ENCODE data around the gene INO80B. TPM values are rescaled to one million over a fixed set of nuclear protein-coding genes. Genes with fewer than 3 reads are reported as not detected.

INO80B gene
- total RNA-seq, 1 donor from 2014 or later: 8.7 TPM

DNA sequence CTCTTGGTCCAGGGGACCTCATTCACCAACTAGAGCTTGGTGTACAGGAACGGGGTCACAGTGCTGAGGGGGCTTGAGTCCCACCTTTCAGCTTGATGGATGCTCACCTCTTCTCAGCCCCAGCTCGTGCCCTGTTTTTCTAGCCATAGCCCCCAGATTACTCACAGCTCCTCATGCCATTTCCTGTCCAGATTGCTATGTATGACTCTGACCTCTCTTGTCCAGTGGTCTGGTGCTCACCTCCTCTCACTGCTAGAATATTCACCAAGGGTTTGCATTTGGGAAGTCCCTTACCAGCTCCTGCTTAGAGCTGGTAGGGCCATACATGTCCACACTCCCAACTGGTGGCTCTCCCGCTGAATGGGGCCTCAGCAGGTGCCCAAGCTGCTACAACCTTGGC is 38.7 kb downstream of the INO80B start:
- Histone ChIP-seq H3K4me3 (no peak overlapping the region), H2AFZ (replicated peaks) (no peak overlapping the region), H3K27me3 (peaks cover 45% of the 10 kb centered on the region), H3K79me2 (ENCODE audit: low read depth) (no peaks in the 10 kb centered on the region), H3F3A (ENCODE audit: low read depth) (peaks cover 14% of the 10 kb centered on the region), H3K9me3 (ENCODE audit: low read depth) (no peaks in the 10 kb centered on the region), H3K27ac (no peak overlapping the region), H3K36me3 (no peaks in the 10 kb centered on the region), H3K4me2 (no peak overlapping the region), H3K4me1 (peaks cover 7% of the 10 kb centered on the region), H4K20me1 (ENCODE audit: low read depth) (peaks cover 7% of the 10 kb centered on the region), H3K9ac (no peak overlapping the region)
- peaks cover 27% of the 10 kb centered on the region for H3K27me3 Mint-ChIP-seq (ENCODE audit: insufficient read depth, low read depth)
- H3K4me1 Mint-ChIP-seq: peaks cover 8% of the 10 kb centered on the region
- H3K36me3 Mint-ChIP-seq: peaks cover 21% of the 10 kb centered on the region
- H3K27ac Mint-ChIP-seq: no peak overlapping the region
- DNase-seq (ENCODE audit: low spot score): no peak
- TF ChIP-seq EZH2phosphoT487 (IDR thresholded peaks at IDR 0.05) (no peak), EZH2 (IDR thresholded peaks at IDR 0.05) (no peak)
- TF ChIP-seq, protein P1, sequence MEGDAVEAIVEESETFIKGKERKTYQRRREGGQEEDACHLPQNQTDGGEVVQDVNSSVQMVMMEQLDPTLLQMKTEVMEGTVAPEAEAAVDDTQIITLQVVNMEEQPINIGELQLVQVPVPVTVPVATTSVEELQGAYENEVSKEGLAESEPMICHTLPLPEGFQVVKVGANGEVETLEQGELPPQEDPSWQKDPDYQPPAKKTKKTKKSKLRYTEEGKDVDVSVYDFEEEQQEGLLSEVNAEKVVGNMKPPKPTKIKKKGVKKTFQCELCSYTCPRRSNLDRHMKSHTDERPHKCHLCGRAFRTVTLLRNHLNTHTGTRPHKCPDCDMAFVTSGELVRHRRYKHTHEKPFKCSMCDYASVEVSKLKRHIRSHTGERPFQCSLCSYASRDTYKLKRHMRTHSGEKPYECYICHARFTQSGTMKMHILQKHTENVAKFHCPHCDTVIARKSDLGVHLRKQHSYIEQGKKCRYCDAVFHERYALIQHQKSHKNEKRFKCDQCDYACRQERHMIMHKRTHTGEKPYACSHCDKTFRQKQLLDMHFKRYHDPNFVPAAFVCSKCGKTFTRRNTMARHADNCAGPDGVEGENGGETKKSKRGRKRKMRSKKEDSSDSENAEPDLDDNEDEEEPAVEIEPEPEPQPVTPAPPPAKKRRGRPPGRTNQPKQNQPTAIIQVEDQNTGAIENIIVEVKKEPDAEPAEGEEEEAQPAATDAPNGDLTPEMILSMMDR (IDR thresholded peaks at IDR 0.05): no peak
- H3K9me3 Mint-ChIP-seq: no peaks in the 10 kb centered on the region
- no peak overlapping the region for H3K4me3 Mint-ChIP-seq

DNA sequence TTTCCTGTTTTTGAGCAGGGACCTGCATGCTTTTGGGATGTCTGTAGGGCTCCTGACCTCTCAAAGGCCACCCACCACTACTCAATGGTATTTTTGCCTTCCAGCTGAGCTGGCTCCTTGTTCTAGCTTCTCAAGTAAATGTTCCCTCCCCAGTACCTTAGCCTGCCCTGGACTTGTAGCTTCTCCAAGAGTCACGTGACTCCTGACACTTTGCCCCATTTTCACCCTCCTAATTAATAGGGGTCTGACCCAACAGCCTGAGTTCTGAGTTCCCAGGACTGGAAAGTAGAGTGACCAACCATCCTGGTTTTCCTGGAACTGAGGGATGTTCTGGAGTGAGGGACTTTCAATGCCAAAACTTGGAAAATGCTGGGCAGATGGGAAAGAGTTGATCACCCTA is 40.6 kb downstream of the INO80B start:
- Histone ChIP-seq H3K27ac (no peak overlapping the region), H3K36me3 (no peaks in the 10 kb centered on the region), H3K4me3 (no peak overlapping the region), H4K20me1 (ENCODE audit: low read depth) (peaks cover 22% of the 10 kb centered on the region), H3K4me2 (no peak overlapping the region), H3K79me2 (ENCODE audit: low read depth) (no peaks in the 10 kb centered on the region), H2AFZ (replicated peaks) (no peak overlapping the region), H3F3A (ENCODE audit: low read depth) (peaks cover 31% of the 10 kb centered on the region), H3K27me3 (peaks cover 64% of the 10 kb centered on the region), H3K9ac (no peak overlapping the region), H3K9me3 (ENCODE audit: low read depth) (no peaks in the 10 kb centered on the region), H3K4me1 (peaks cover 19% of the 10 kb centered on the region)
- Mint-ChIP-seq H3K9me3 (no peaks in the 10 kb centered on the region), H3K4me3 (no peak overlapping the region), H3K4me1 (peaks cover 18% of the 10 kb centered on the region), H3K27me3 (ENCODE audit: insufficient read depth, low read depth) (peaks cover 45% of the 10 kb centered on the region), H3K27ac (no peak overlapping the region), H3K36me3 (peaks cover 16% of the 10 kb centered on the region)
- no peak for DNase-seq (ENCODE audit: low spot score)
- TF ChIP-seq EZH2phosphoT487 (IDR thresholded peaks at IDR 0.05) (no peak), EZH2 (IDR thresholded peaks at IDR 0.05) (no peak)
- TF ChIP-seq, protein P1 (IDR thresholded peaks at IDR 0.05): no peak

DNA sequence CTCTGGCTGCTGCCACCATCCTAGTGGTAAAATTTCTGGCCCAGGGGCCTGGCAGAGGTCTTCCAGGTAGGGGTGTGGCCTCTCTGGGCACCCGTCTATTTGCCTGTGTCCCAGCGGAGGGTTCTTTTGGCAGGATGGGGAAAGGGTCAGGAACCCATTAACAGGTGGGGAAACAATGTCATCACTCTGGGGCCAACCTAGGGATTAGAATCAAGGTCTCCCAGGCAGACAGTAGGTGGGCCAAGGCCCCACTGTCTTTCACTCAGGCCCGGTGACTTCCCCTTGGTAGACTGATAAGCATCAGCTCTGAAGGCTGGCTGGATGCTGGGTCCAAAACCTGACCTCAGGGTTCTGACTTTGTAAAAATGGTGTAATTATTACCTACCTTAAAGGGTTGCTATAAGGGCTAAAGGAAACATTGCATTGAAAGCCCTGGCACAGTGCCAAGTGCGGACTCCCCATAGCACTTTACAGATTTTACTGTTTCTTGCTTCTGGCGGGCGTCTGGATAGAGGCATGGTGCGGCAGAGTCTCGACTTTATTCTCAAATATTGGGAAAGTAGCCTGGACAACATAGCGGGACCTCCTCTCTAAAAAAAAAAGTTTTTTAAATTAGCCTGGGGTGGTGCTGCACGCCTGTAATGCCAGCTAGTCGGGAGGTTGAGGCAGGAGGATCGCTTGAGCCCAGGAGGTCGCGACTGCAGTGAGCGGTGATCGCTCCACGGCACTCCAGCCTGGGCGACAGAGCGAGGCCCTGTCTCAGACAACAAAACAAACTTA is 42.3 kb downstream of the INO80B start:
- Histone ChIP-seq H2AFZ (replicated peaks) (no peak overlapping the region), H3K4me3 (peak overlapping the region; percentile 48), H3F3A (ENCODE audit: low read depth) (peaks cover 41% of the 10 kb centered on the region), H3K9ac (no peak overlapping the region), H3K36me3 (no peaks in the 10 kb centered on the region), H3K27ac (no peak overlapping the region), H3K4me2 (peak overlapping the region; percentile 91), H3K27me3 (peaks cover 82% of the 10 kb centered on the region), H3K79me2 (ENCODE audit: low read depth) (no peaks in the 10 kb centered on the region), H4K20me1 (ENCODE audit: low read depth) (peaks cover 35% of the 10 kb centered on the region), H3K9me3 (ENCODE audit: low read depth) (no peaks in the 10 kb centered on the region), H3K4me1 (peaks cover 27% of the 10 kb centered on the region)
- Mint-ChIP-seq H3K36me3 (peaks cover 6% of the 10 kb centered on the region), H3K27me3 (ENCODE audit: insufficient read depth, low read depth) (peaks cover 62% of the 10 kb centered on the region), H3K4me1 (peaks cover 26% of the 10 kb centered on the region), H3K9me3 (peaks cover 2% of the 10 kb centered on the region), H3K27ac (no peak overlapping the region), H3K4me3 (peak overlapping the region; percentile 81)
- no peak for TF ChIP-seq EZH2 (IDR thresholded peaks at IDR 0.05)
- TF ChIP-seq EZH2phosphoT487 (IDR thresholded peaks at IDR 0.05): no peak
- TF ChIP-seq, protein P1 (IDR thresholded peaks at IDR 0.05): no peak
- no peak for DNase-seq (ENCODE audit: low spot score)

Measured in neural progenitor cell (in vitro differentiated cells).